Neural progenitor cell (in vitro differentiated cells): ENCODE results near the gene OCIAD1.

Experiments
- CTCF ChIP-seq: fragments of 200-600 bp; sonication (generic); IDR thresholded peaks from 2 replicates; pipeline ENCODE4 v1.5.1; 2017; ENCODE audit warnings: antibody characterized with exemption, mild to moderate bottlenecking
- EZH2 ChIP-seq: fragments of 200-600 bp; sonication (generic); IDR thresholded peaks from 2 replicates; pipeline ENCODE4 v1.6.1; 2017; ENCODE audit warnings: antibody characterized with exemption, mild to moderate bottlenecking, moderate library complexity

DNA sequence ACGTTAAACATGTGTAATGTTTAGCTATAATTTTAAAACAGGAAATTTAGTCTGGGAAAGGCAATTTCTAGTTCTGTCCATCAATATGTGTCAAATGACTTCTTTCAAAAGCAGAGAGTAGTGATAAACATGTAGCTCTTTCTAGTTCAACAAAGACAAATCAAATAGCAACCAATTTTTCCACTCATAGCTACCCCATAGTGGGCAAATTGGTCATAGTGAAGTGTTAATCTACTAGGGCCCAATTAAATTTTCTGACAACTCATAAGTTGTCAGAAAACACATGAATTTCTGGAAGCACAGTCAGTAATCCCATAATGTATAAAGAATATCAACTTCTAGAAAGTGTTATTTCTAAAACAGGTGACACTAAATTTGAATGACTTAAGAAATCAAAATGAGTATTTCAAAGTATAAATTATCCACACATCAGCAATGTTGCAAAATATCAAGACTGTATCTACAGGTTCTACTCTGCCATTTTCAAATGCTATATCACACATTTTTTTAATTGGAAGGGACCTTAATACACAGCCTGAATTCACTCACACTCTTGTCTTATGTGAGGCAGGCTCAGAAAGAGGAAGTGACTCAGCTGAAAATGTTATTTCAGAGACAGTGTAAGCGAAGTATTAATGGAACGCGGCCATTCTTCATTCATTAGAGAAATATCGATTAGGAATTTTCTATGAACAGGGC, 68.0 kb downstream of the OCIAD1 start:
- TF ChIP-seq CTCF (no peak), EZH2 (no peak)
